H1 (cell line): ENCODE results near the gene ARHGEF12. TPM values are rescaled to one million over a fixed set of nuclear protein-coding genes. Genes with fewer than 3 reads are reported as not detected.

ENCODE experiments used
- CTCF ChIA-PET: fragments of 300-600 bp; sonication (Branson Sonifier 250); formaldehyde crosslinking; loops from one replicate; lab custom pipeline; 2021; ENCODE audit not compliant: partially characterized antibody; lab: Charles Lee
- POLR2A ChIA-PET: fragments of 300-600 bp; sonication (Branson Sonifier 250); formaldehyde crosslinking; loops from one replicate; lab custom pipeline; 2021; ENCODE audit warnings: inconsistent platforms; ENCODE audit not compliant: partially characterized antibody; lab: Charles Lee
- DNase-seq, 2 experiments: peaks; one replicate each; pipeline versions ENCODE4 v3.0.0 to v3.0.0-alpha.2; 2010 to 2022; ENCODE audit warnings: low spot score in 2 of 2, low read depth in 1 of 2, mixed read lengths in 1 of 2
- FAIRE-seq: peaks from 2 replicates; lab custom pipeline; 2011; peaks lifted over from hg19 to GRCh38; lab: Jason Lieb, UNC
- H2AFZ ChIP-seq: 2 replicates; pipeline ENCODE4 v1.8.1; 2012; ENCODE audit warnings: low read length, inconsistent platforms
- H2AK5ac ChIP-seq: 2 replicates; pipeline ENCODE4 v1.6.1; 2013; ENCODE audit warnings: low read depth, low read length
- H2BK120ac ChIP-seq: replicated peaks from 2 replicates; pipeline ENCODE3; 2013; ENCODE audit warnings: low read depth, low read length, inconsistent platforms
- H2BK12ac ChIP-seq: 2 replicates; pipeline ENCODE4 v1.6.1; 2013; ENCODE audit warnings: low read depth, low read length
- H2BK15ac ChIP-seq: 2 replicates; pipeline ENCODE4 v1.6.1; 2013; ENCODE audit warnings: low read length
- H2BK20ac ChIP-seq: 2 replicates; pipeline ENCODE4 v1.6.1; 2013; ENCODE audit warnings: low read length
- H2BK5ac ChIP-seq: 2 replicates; pipeline ENCODE4 v1.6.1; 2013; ENCODE audit warnings: low read depth, low read length
- H3K14ac ChIP-seq: 2 replicates; pipeline ENCODE4 v1.6.1; 2013; ENCODE audit warnings: inconsistent platforms; ENCODE audit not compliant: insufficient read length
- H3K18ac ChIP-seq: 2 replicates; pipeline ENCODE4 v1.6.1; 2013; ENCODE audit warnings: low read length; ENCODE audit errors: extremely low read depth
- H3K23ac ChIP-seq: 2 replicates; pipeline ENCODE4 v1.6.1; 2013; ENCODE audit warnings: inconsistent platforms; ENCODE audit not compliant: insufficient read length
- H3K23me2 ChIP-seq: 2 replicates; pipeline ENCODE4 v1.6.1; 2013; ENCODE audit warnings: low read depth, low read length
- H3K27ac ChIP-seq: 2 replicates; pipeline ENCODE4 v1.6.1; 2011; ENCODE audit warnings: low read depth, low read length, inconsistent platforms
- H3K27me3 ChIP-seq, 4 experiments: replicated peaks in 1 of 4; 1 replicate in 1 of 4; 2 replicates in 3 of 4; pipeline versions ENCODE4 v1.6.1 to v1.8.1; 2011 to 2013; ENCODE audit warnings: low read length in 3 of 4, mild to moderate bottlenecking in 3 of 4, inconsistent platforms in 2 of 4, mixed read lengths in 2 of 4, moderate library complexity in 1 of 4; ENCODE audit not compliant: control insufficient read depth in 3 of 4, insufficient read depth in 3 of 4; ENCODE audit errors: extremely low read depth in 1 of 4
- H3K36me3 ChIP-seq, 4 experiments: 2 replicates each; pipeline versions ENCODE4 v1.6.1 to v1.8.1; 2011 to 2013; ENCODE audit warnings: mild to moderate bottlenecking in 4 of 4, low read length in 3 of 4, moderate library complexity in 2 of 4, control low read depth in 1 of 4, inconsistent platforms in 1 of 4; ENCODE audit not compliant: insufficient read depth in 4 of 4, control insufficient read depth in 2 of 4
- H3K4ac ChIP-seq: replicated peaks from 2 replicates; pipeline ENCODE3; 2013; ENCODE audit warnings: low read length, low read depth, mixed read lengths, inconsistent platforms; ENCODE audit not compliant: insufficient read length
- H3K4me1 ChIP-seq, 4 experiments: replicated peaks in 1 of 4; 1 replicate in 1 of 4; 2 replicates in 3 of 4; pipeline versions ENCODE4 v1.6.1 to v1.8.1; 2011 to 2013; ENCODE audit warnings: low read length in 3 of 4, inconsistent platforms in 2 of 4, mixed read lengths in 1 of 4; ENCODE audit not compliant: insufficient read depth in 4 of 4, control insufficient read depth in 3 of 4
- H3K4me2 ChIP-seq, 2 experiments: 2 replicates each; pipeline versions ENCODE4 v1.6.1 to v1.8.1; 2011 to 2013; ENCODE audit warnings: low read depth in 2 of 2, low read length in 2 of 2, control low read depth in 1 of 2, inconsistent platforms in 1 of 2, mild to moderate bottlenecking in 1 of 2; ENCODE audit not compliant: insufficient read depth in 1 of 2
- H3K4me3 ChIP-seq, 4 experiments: fragments of 200-600, 300-600 bp in 1 of 4; sonication (generic), shearing (Covaris generic), sonication (Bioruptor Twin) in 1 of 4; 2 replicates each; pipeline versions ENCODE4 v1.5.1 to v1.8.1; 2011 to 2016; ENCODE audit warnings: low read length in 4 of 4, low read depth in 3 of 4, control low read depth in 2 of 4, inconsistent platforms in 2 of 4, mild to moderate bottlenecking in 2 of 4, mixed read lengths in 1 of 4, moderate library complexity in 1 of 4; ENCODE audit not compliant: insufficient read depth in 2 of 4; ENCODE audit errors: extremely low read depth in 1 of 4
- H3K56ac ChIP-seq: replicated peaks from 2 replicates; pipeline ENCODE3; 2013; ENCODE audit warnings: low read depth, mild to moderate bottlenecking, mixed read lengths, low read length, inconsistent platforms; ENCODE audit not compliant: insufficient read length
- H3K79me1 ChIP-seq: 2 replicates; pipeline ENCODE4 v1.6.1; 2013; ENCODE audit warnings: low read depth, low read length, control low read depth
- H3K79me2 ChIP-seq, 2 experiments: 2 replicates each; pipeline versions ENCODE4 v1.6.1 to v1.8.1; 2012 to 2013; ENCODE audit warnings: low read length in 2 of 2, mild to moderate bottlenecking in 2 of 2, inconsistent platforms in 1 of 2; ENCODE audit not compliant: insufficient read depth in 2 of 2, control insufficient read depth in 1 of 2
- H3K9ac ChIP-seq, 4 experiments: replicated peaks in 1 of 4; 1 replicate in 1 of 4; 2 replicates in 3 of 4; pipeline versions ENCODE4 v1.6.1 to v1.8.1; 2011 to 2013; ENCODE audit warnings: low read depth in 3 of 4, low read length in 3 of 4, control low read depth in 2 of 4, mild to moderate bottlenecking in 2 of 4, moderate library complexity in 2 of 4, inconsistent platforms in 1 of 4; ENCODE audit errors: extremely low read depth in 1 of 4
- H3K9me3 ChIP-seq, 2 experiments: 2 replicates each; pipeline versions ENCODE4 v1.6.1 to v1.8.1; 2012 to 2013; ENCODE audit warnings: mild to moderate bottlenecking in 2 of 2, moderate library complexity in 2 of 2, control low read depth in 1 of 2, inconsistent platforms in 1 of 2, low read depth in 1 of 2, low read length in 1 of 2, mixed read lengths in 1 of 2; ENCODE audit not compliant: insufficient read depth in 2 of 2
- H4K20me1 ChIP-seq, 2 experiments: replicated peaks in 1 of 2; 2 replicates each; pipeline versions ENCODE3 to v1.8.1; 2011 to 2013; ENCODE audit warnings: inconsistent platforms in 2 of 2, low read length in 2 of 2, mild to moderate bottlenecking in 1 of 2; ENCODE audit not compliant: insufficient read depth in 2 of 2, control insufficient read depth in 1 of 2
- H4K5ac ChIP-seq: 2 replicates; pipeline ENCODE4 v1.6.1; 2013; ENCODE audit warnings: low read length, low read depth, mixed read lengths, inconsistent platforms; ENCODE audit not compliant: insufficient read length
- H4K8ac ChIP-seq: 2 replicates; pipeline ENCODE4 v1.8.0; 2013; ENCODE audit warnings: mild to moderate bottlenecking, moderate library complexity, low read length, inconsistent platforms; ENCODE audit not compliant: insufficient read depth; ENCODE audit errors: extremely low read depth
- H4K91ac ChIP-seq: replicated peaks from 2 replicates; pipeline ENCODE3; 2013; ENCODE audit warnings: low read length, mixed read lengths, inconsistent platforms; ENCODE audit not compliant: insufficient read length
- E2F6 ChIP-seq: IDR thresholded peaks from 2 replicates; pipeline ENCODE4 v1.6.1; 2012; ENCODE audit warnings: inconsistent platforms
- JUN ChIP-seq: IDR thresholded peaks from 2 replicates; pipeline ENCODE4 v1.6.1; 2011; ENCODE audit warnings: low read depth, mild to moderate bottlenecking, improper control_type of control experiment, low read length
- MAFK ChIP-seq: IDR thresholded peaks from 2 replicates; pipeline ENCODE4 v1.6.1; 2012; ENCODE audit warnings: low read depth, mild to moderate bottlenecking, improper control_type of control experiment, low read length
- PHF8 ChIP-seq: fragments of 200-600 bp; sonication (generic); conservative IDR thresholded peaks from 2 replicates; pipeline ENCODE4 v1.7.1; 2012; ENCODE audit warnings: low read depth, mild to moderate bottlenecking, inconsistent platforms, low read length, moderate library complexity
- RXRA ChIP-seq: IDR thresholded peaks from 2 replicates; pipeline ENCODE4 v1.6.1; 2011; ENCODE audit warnings: low read depth, mild to moderate bottlenecking, low read length, moderate library complexity; ENCODE audit not compliant: insufficient read depth
- SIRT6 ChIP-seq: IDR thresholded peaks from one replicate; pipeline ENCODE4 v1.7.1; 2012; ENCODE audit warnings: low read length, inconsistent platforms
- SIX5 ChIP-seq: IDR thresholded peaks from 2 replicates; pipeline ENCODE4 v1.6.1; 2011; ENCODE audit warnings: mild to moderate bottlenecking, low read depth, low read length
- SP2 ChIP-seq: IDR thresholded peaks from 2 replicates; pipeline ENCODE4 v1.6.1; 2012; ENCODE audit warnings: mild to moderate bottlenecking, low read length, inconsistent platforms
- SP4 ChIP-seq: IDR thresholded peaks from 2 replicates; pipeline ENCODE4 v1.6.1; 2012; ENCODE audit warnings: low read length, inconsistent platforms
- SUZ12 ChIP-seq: fragments of 200-600 bp; sonication (generic); IDR thresholded peaks from 2 replicates; pipeline ENCODE4 v1.6.1; 2012; ENCODE audit warnings: mild to moderate bottlenecking, inconsistent platforms, low read length, moderate library complexity, mixed read lengths
- TEAD4 ChIP-seq: IDR thresholded peaks from 2 replicates; pipeline ENCODE4 v1.6.1; 2012; ENCODE audit warnings: low read depth, low read length, inconsistent platforms, mixed read lengths
- WGBS, 2 experiments: shearing (Covaris generic) in 1 of 2; methylation state at CpG; one replicate each; pipeline versions ENCODE4 v1.1.6 to v1.1.7; 2013 to 2015; ENCODE audit warnings: low lambda C conversion rate in 2 of 2, mixed read lengths in 2 of 2, inconsistent platforms in 1 of 2, low coverage in 1 of 2, missing lambda C conversion rate in 1 of 2; ENCODE audit not compliant: insufficient replicate concordance in 2 of 2, insufficient coverage in 1 of 2, insufficient read length in 1 of 2; ENCODE audit errors: extremely low coverage in 1 of 2, missing lambda C conversion rate in 1 of 2; 5-methylcytosine and 5-hydroxymethylcytosine counted together
- polyA plus RNA-seq, 7 experiments: library from polyadenylated mRNA; depleted of rRNA in 3 of 7; stranded (reverse) in 5 of 7; unstranded in 2 of 7; fragments of >200 nt in 5 of 7; fragments of 200-250 nt in 2 of 7; gene quantifications; 1 replicate in 5 of 7; 2 replicates in 1 of 7; 4 replicates in 1 of 7; pipeline versions ENCODE4 v1.2.1 to v1.2.3, GENCODE V29; 2011 to 2013; ENCODE audit warnings: missing spikeins in 2 of 7, mixed read lengths in 2 of 7
- total RNA-seq: library from RNA; stranded (reverse); fragmentation: NEBNext Ultra II Directional; extraction: Animal tissue kit (Norgen Biotek cat#: 25700); gene quantifications from 2 replicates; pipeline ENCODE4 v1.2.1, GENCODE V29; 2021

The ARHGEF12 gene
- total and polyA plus RNA-seq, 2 of the 8 experiments (the other 6 are each of a cell fraction or from before 2014, with no cell fraction given) = 5.1 to 33.7 TPM

GRCh38 chr11:120395778-120396177 lies 59.6 kb downstream of the ARHGEF12 start:
- Histone ChIP-seq H4K91ac (no peak overlapping the region), H3K4ac (no peak overlapping the region), H2AK5ac (no peak overlapping the region), H3K23me2 (no peaks in the 10 kb centered on the region), H3K9ac (no peak overlapping the region), H3K27ac (no peak overlapping the region), H3K79me1 (no peaks in the 10 kb centered on the region), H2BK12ac (no peak overlapping the region), H3K4me2 (no peak overlapping the region), H3K27me3 (no peaks in the 10 kb centered on the region), H3K18ac (no peak overlapping the region), H3K4me3 (no peak overlapping the region), H3K36me3 (no peaks in the 10 kb centered on the region; a peak in 1 of 8 replicates), H4K5ac (no peak overlapping the region), H3K4me1 (peaks cover 0 to 3% (median 0%) of the 10 kb centered on the region in 4 experiments; a peak in 2 of 7 replicates), H2BK5ac (no peak overlapping the region), H2BK120ac (no peak overlapping the region), H3K56ac (no peak overlapping the region), H4K20me1 (peaks cover 0 to 3% of the 10 kb centered on the region in 2 experiments), H4K8ac (no peak overlapping the region), H2BK15ac (no peak overlapping the region), H3K9me3 (peaks cover 4 to 6% of the 10 kb centered on the region in 2 experiments; a peak in 1 of 4 replicates), H2BK20ac (no peak overlapping the region), H2AFZ (no peak overlapping the region), H3K23ac (no peak overlapping the region), H3K79me2 (peaks cover 0 to 50% of the 10 kb centered on the region in 2 experiments; a peak in 2 of 4 replicates), H3K14ac (no peak overlapping the region)
- POLR2A ChIA-PET = interaction anchor here (1.1 kb wide), 2 partner anchors 10 to 12 kb away, joined by 3 read pairs; no protein-coding TSS in a partner anchor
- 90% methylated on average over 3 of the region's 3 CpGs; no CpG with 5 or more reads in 1 of the 2 experiments for WGBS, 2 experiments
- DNase-seq = no peak
- TF ChIP-seq SP2 = no peak
- TF ChIP-seq SP4 = no peak
- TF ChIP-seq PHF8 = no peak
- TF ChIP-seq SIRT6 = no peak
- TF ChIP-seq E2F6 = no peak
- TF ChIP-seq MAFK = no peak
- no peak for TF ChIP-seq SIX5
- TF ChIP-seq TEAD4 = no peak
- TF ChIP-seq SUZ12 = no peak
- no peak for TF ChIP-seq RXRA
- TF ChIP-seq JUN = no peak
- FAIRE-seq = no peak
- CTCF ChIA-PET = interaction anchor here (0.7 to 1.2 kb wide), 3 partner anchors 10 to 32 kb away, joined by 3 read pairs; no protein-coding TSS in a partner anchor
